ENCODE results near the gene CKMT2. TPM values are rescaled to one million over a fixed set of nuclear protein-coding genes. Genes with fewer than 3 reads are reported as not detected.

CKMT2 gene
- total RNA-seq, 1 donor from 2014 or later = not detected

DNA sequence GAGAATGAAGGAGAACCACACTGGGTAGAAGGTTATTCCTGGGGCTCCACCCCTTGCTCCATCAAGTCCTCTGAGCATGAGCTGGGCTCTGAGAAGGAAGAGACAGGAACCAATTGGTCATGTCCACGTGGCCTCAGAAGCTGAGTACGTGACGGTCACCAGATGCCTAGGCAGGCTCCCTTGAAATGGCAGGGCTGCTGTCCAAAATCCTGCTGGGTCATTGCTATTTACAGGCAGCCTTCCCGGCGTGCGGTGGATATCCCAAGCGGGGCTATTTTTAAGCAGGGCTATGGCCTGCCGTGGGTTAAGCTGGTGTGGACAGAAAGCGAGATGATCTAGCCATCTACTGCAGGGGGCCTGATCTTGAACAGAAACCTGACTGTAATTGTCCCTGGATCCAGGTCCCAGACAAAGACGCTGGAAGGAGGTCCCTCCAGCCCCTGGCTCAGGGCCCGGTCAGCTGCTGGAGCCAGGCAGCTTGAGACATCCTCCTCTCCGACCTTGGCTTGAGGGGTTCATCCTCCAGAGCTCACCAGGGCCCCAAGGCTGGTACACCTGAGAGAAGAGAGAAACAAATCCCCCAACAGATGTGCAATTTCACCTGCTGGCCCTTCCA, 550 bp upstream of the CKMT2 start:
- Mint-ChIP-seq H3K36me3 (ENCODE audit: low read depth) (no peaks in the 10 kb centered on the region), H3K27ac (no peak overlapping the region), H3K4me1 (peaks cover 3% of the 10 kb centered on the region), H3K9me3 (no peaks in the 10 kb centered on the region), H3K27me3 (peaks cover 10% of the 10 kb centered on the region), H3K4me3 (no peak overlapping the region)
- CTCF ChIA-PET = no interaction called here
- TF ChIP-seq, protein P1, sequence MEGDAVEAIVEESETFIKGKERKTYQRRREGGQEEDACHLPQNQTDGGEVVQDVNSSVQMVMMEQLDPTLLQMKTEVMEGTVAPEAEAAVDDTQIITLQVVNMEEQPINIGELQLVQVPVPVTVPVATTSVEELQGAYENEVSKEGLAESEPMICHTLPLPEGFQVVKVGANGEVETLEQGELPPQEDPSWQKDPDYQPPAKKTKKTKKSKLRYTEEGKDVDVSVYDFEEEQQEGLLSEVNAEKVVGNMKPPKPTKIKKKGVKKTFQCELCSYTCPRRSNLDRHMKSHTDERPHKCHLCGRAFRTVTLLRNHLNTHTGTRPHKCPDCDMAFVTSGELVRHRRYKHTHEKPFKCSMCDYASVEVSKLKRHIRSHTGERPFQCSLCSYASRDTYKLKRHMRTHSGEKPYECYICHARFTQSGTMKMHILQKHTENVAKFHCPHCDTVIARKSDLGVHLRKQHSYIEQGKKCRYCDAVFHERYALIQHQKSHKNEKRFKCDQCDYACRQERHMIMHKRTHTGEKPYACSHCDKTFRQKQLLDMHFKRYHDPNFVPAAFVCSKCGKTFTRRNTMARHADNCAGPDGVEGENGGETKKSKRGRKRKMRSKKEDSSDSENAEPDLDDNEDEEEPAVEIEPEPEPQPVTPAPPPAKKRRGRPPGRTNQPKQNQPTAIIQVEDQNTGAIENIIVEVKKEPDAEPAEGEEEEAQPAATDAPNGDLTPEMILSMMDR (IDR thresholded peaks at IDR 0.05) = no peak
- ATAC-seq (ENCODE audit: low read depth) = no peak
- no peak for DNase-seq
- POLR2A ChIA-PET = no interaction called here
- intact Hi-C loops (cut with micrococcal nuclease) = no loop called here

DNA sequence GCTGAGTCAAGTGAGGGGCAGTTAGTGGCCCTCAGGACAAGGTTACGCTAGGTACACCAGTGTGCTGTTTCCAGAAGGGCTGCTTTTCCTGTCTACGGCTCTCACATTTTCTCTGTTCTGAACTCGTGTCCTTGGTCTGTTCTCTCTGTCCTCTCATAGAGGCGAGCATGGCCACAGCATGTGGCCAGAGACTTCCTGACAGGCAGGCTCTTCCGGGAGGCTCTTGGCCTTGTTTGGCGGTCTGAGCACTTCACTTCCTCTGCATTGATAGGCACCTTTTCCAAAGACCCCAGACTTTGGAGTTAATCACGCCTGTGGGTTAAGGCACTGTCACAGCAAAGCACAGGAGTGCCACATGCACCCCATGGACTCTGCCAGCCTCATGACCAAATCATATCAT, 1.2 kb downstream of the CKMT2 start:
- ATAC-seq (ENCODE audit: low read depth) = no peak
- no peak for DNase-seq
- Mint-ChIP-seq H3K4me3 (no peak overlapping the region), H3K9me3 (no peaks in the 10 kb centered on the region), H3K36me3 (ENCODE audit: low read depth) (no peaks in the 10 kb centered on the region), H3K27me3 (peaks cover 10% of the 10 kb centered on the region), H3K27ac (no peak overlapping the region), H3K4me1 (peaks cover 3% of the 10 kb centered on the region)
- TF ChIP-seq, protein P1 (IDR thresholded peaks at IDR 0.05) = no peak
- intact Hi-C loops (cut with micrococcal nuclease) = no loop called here
- CTCF ChIA-PET = no interaction called here
- POLR2A ChIA-PET = no interaction called here

DNA sequence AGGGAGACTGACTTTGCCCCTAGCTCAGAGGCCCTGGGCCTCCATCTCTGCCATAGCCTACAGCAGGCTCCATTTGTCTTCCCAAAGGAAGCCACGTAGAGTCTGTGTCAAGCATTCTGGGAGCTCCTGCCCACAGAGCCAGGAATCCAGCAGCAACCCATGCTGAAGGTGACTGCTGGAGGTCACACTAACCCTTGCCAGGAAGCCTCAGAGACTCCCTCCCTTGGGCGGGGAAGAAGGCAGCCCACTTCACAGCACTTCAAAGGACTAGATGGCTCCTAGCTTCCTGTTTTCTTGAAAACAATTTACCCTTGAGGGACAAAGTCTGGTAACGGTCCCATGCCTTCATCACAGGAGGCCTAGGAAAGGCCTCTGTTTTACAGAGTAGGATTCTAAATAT, 1.7 kb downstream of the CKMT2 start:
- Mint-ChIP-seq H3K9me3 (no peaks in the 10 kb centered on the region), H3K27me3 (peaks cover 10% of the 10 kb centered on the region), H3K4me3 (no peak overlapping the region), H3K36me3 (ENCODE audit: low read depth) (no peaks in the 10 kb centered on the region), H3K4me1 (peaks cover 3% of the 10 kb centered on the region), H3K27ac (no peak overlapping the region)
- DNase-seq = no peak
- ChIA-PET CTCF (no interaction called here), POLR2A (no interaction called here)
- ATAC-seq (ENCODE audit: low read depth) = no peak
- TF ChIP-seq, protein P1 (IDR thresholded peaks at IDR 0.05) = no peak
- intact Hi-C loops (cut with micrococcal nuclease) = no loop called here

DNA sequence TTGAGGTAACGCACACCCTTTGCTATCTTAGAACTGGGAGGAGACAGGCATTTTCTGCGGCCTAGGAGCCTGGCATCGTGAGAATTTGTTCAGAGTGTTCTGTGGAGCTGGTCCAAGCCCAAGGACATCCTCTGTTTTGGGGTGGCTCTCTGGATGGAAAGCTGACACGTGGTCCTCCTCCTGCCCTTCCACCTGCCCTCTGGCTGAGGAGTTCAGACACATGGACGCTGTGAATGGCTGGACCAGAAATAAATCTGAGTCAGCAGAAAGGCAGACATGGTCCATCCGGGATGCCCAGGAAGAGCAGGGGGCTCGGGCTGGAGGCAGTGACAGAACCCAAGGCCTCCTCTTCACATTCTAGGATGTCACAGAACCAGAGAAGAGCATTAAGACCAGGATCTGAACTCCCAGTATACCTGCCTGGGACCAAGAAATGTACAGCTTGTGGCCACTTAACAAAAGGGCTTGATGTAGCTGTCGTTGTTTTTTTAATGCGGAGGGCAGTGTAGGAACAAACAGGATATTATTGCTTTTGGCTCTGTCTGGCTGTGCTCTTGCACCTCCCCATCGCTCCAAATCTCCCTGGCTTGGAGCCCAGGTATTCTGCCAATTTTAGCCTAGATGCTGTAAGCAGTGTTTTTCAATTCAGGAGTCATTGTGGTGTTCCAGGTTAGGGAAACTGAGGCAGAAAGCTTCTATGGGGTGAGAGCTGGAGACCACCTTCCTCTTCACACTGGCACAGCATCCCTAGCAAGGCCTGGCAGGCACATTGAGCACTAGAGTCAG, 2.4 kb downstream of the CKMT2 start:
- ChIA-PET CTCF (no interaction called here), POLR2A (no interaction called here)
- Mint-ChIP-seq H3K9me3 (no peaks in the 10 kb centered on the region), H3K4me3 (no peak overlapping the region), H3K4me1 (peaks cover 3% of the 10 kb centered on the region), H3K27ac (no peak overlapping the region), H3K27me3 (peaks cover 8% of the 10 kb centered on the region), H3K36me3 (ENCODE audit: low read depth) (no peaks in the 10 kb centered on the region)
- ATAC-seq (ENCODE audit: low read depth) (no peak), DNase-seq (no peak)
- intact Hi-C loops (cut with micrococcal nuclease) = no loop called here
- TF ChIP-seq, protein P1 (IDR thresholded peaks at IDR 0.05) = no peak

DNA sequence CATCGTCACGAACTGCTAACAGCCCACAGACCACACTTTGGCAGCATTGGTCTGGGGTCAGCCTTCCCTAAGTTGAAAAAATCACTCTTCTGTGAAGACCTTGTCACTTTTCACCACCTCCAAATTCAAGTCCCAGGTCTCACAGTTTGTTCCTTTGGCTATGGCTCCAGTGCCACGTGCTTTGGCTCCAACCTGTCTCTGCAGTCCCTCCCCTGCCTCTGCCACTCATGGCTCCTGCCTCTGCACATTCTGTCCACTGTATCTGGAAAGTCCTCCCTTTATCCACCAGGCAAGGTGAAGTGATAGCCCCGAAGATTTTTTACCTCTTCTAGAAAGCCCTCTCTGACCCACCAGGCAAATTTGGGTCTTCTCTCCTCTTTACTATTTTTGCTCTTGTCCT, 5.3 kb downstream of the CKMT2 start:
- Mint-ChIP-seq H3K9me3 (no peaks in the 10 kb centered on the region), H3K27me3 (no peaks in the 10 kb centered on the region), H3K4me3 (no peak overlapping the region), H3K4me1 (no peaks in the 10 kb centered on the region), H3K36me3 (ENCODE audit: low read depth) (no peaks in the 10 kb centered on the region), H3K27ac (no peak overlapping the region)
- intact Hi-C loops (cut with micrococcal nuclease) = no loop called here
- TF ChIP-seq, protein P1 (IDR thresholded peaks at IDR 0.05) = no peak
- no peak for ATAC-seq (ENCODE audit: low read depth)
- ChIA-PET CTCF (no interaction called here), POLR2A (no interaction called here)
- DNase-seq = no peak

Measured in activated B cell treated with CpG ODN at 0.5 μM for 24 hours (primary cell).